Muscle of leg (tissue), 11 donors: Measurements from ENCODE around the gene C4BPB. TPM values are rescaled to one million over a fixed set of nuclear protein-coding genes. Genes with fewer than 3 reads are reported as not detected.

Experiments
- DNase-seq: peaks from one replicate; pipeline ENCODE4 v3.0.0; 2013
- H3K27ac ChIP-seq: one replicate; pipeline ENCODE4 v1.5.1; 2013; ENCODE audit warnings: mild to moderate bottlenecking, low read length, control low read depth
- H3K27me3 ChIP-seq: one replicate; pipeline ENCODE4 v1.6.1; 2013; ENCODE audit warnings: low read length; ENCODE audit not compliant: control insufficient read depth, insufficient read depth
- H3K36me3 ChIP-seq: one replicate; pipeline ENCODE4 v1.6.1; 2013; ENCODE audit warnings: low read length; ENCODE audit not compliant: control insufficient read depth, insufficient read depth
- H3K4me1 ChIP-seq: one replicate; pipeline ENCODE4 v1.6.1; 2013; ENCODE audit warnings: low read length; ENCODE audit not compliant: control insufficient read depth, insufficient read depth
- H3K4me3 ChIP-seq: one replicate; pipeline ENCODE4 v1.5.1; 2013; ENCODE audit warnings: low read length, control low read depth
- H3K9me3 ChIP-seq: replicated peaks from 2 replicates; pipeline ENCODE4 v1.6.1; 2013; ENCODE audit warnings: low read depth, low read length; ENCODE audit not compliant: control insufficient read depth
- WGBS: methylation state at CpG from one replicate; pipeline ENCODE4 v1.1.5; 2013; ENCODE audit warnings: missing lambda C conversion rate; ENCODE audit not compliant: insufficient coverage; 5-methylcytosine and 5-hydroxymethylcytosine counted together
- polyA plus RNA-seq, 8 donors: library from polyadenylated mRNA; unstranded; fragments of 120-200 nt; gene quantifications; one replicate each; pipeline versions ENCODE4 v1.2.1 to v1.2.3, GENCODE V29; 2013; ENCODE audit warnings: inconsistent platforms in 1 of 8, low replicate concordance in 1 of 8; ENCODE audit not compliant: insufficient read length in 8 of 8, insufficient read depth in 1 of 8
- total RNA-seq: library from RNA; stranded (reverse); fragments of 120-200 nt; gene quantifications from one replicate; pipeline ENCODE4 v1.2.4, GENCODE V29; 2013

The C4BPB gene
- total and polyA plus RNA-seq, 9 donors: 0.11 to 0.53 (median 0.32) TPM; not detected in 1

DNA sequence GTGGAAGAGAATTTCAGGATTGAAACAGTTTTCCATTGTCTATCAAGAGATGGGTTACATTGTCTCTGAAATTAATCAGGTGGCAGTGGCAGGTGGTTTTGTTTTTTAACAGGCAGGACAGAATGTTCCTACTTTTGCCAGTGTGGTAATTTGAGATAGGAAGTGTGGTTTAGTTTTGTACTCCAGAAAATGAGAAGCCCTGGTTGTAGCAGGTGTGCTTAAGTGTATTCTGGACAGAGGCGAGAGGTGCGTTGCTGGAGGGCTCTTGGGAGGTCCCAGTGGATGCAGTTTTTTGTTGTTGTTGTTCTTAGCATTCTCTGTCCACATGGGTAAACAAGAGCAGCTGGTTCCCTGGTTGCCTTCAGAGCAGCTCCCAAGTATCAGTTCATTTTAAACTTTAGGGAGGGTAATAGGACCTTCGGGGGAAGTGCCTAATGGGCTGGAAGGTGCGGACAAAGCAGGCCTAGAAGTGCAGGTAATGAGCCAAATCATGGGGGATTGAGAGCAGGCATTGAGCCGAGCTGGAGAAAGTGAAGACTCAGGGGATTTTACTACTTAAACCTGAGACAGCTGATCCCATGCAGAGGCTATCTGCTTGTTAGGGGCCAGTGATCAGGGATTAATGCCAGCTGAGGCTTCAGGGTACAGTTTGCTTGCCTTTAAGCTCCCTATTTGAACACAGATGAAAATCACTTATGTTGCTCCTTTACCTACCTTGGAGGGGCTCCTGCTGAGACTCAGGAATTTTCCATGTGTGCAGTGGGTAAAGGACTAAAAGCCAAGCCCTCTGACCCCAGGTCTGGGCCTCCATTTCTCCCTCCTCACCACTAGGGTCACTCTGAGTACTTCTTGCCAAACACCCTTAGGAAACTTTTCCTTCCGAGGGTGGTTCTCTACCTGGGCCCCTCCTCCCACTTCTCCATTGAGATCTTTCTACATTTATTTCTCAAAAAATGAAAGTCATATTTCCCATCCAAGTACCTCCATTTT lies 29.5 kb upstream of the C4BPB start:
- Histone ChIP-seq H3K4me1 (peaks cover 7% of the 10 kb centered on the region), H3K36me3 (peaks cover 13% of the 10 kb centered on the region), H3K27me3 (no peaks in the 10 kb centered on the region), H3K4me3 (no peak overlapping the region), H3K9me3 (no peaks in the 10 kb centered on the region), H3K27ac (no peak overlapping the region)
- WGBS: 49% methylated on average over 5 of the region's 6 CpGs
- no peak for DNase-seq

DNA sequence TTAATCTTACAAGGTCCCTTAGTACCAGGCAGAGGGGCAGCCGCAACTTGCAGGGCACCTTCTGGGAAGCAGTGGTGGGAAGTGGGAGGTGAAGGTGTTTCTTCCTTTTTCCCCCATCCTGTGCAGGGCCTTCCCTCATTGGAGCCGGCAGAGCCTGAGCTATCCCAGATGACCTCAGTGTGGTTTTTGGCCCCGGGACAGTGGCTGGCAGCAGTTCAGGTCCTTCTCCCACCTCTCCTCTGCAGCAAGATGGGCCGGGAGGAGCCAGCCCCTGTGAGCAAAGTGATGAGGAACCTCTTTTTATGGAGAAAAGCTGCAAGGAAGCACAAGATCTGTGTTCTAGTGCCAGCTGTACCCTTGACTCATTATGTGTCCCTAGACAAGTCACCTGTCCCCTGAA lies 28.8 kb upstream of the C4BPB start:
- Histone ChIP-seq H3K4me1 (peaks cover 7% of the 10 kb centered on the region), H3K27me3 (no peaks in the 10 kb centered on the region), H3K36me3 (peaks cover 18% of the 10 kb centered on the region), H3K27ac (no peak overlapping the region), H3K4me3 (no peak overlapping the region), H3K9me3 (no peaks in the 10 kb centered on the region)
- no CpG with 5 or more reads among the region's 4 CpGs for WGBS
- DNase-seq: no peak

DNA sequence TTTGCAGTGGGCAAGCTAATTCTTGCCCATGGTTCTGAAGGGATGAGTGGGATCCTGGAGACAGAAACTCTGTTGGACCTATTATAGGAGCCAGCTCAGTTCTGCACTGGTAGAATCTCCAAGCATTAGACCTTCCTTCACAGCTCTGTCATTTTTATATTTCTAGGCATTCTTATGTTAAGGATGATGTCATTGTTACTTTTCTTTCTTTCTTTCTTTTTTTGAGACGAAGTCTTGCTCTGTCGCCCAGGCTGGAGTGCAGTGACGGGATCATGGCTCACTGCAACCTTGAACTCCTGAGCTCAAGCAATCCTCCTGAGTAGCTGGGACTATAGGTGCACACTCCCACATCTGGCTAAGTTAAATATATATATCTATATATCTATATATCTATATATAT lies 28.1 kb upstream of the C4BPB start:
- no CpG with 5 or more reads among the region's 3 CpGs for WGBS
- Histone ChIP-seq H3K4me3 (no peak overlapping the region), H3K4me1 (peaks cover 4% of the 10 kb centered on the region), H3K27me3 (no peaks in the 10 kb centered on the region), H3K36me3 (peaks cover 20% of the 10 kb centered on the region), H3K27ac (no peak overlapping the region), H3K9me3 (no peaks in the 10 kb centered on the region)
- DNase-seq: no peak

DNA sequence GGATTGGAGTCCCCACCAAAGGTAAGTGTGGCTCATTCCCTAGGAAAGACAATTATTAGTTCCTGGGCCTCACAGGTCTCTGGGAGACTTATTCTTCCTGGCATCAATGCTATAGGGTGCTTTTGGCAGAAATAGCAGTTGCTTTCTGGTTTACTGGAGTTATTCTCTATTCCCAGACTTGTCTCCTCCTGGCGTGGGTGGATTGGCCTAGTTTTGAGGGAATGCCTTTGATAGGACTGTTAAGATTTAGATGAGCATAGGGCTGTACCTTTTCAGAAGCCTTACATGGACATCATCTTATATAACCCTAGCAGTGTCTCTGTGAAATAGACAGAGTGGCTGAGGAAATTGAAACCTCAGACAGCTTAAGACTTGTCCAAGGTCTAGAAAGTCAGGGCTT lies 26.6 kb upstream of the C4BPB start:
- no peaks in the 10 kb centered on the region for H3K4me1 ChIP-seq
- no peaks in the 10 kb centered on the region for H3K27me3 ChIP-seq
- no peaks in the 10 kb centered on the region for H3K9me3 ChIP-seq
- H3K36me3 ChIP-seq: peaks cover 22% of the 10 kb centered on the region
- no peak for DNase-seq
- H3K27ac ChIP-seq: no peak overlapping the region
- no CpG with 5 or more reads among the region's 1 CpG for WGBS
- H3K4me3 ChIP-seq: no peak overlapping the region

DNA sequence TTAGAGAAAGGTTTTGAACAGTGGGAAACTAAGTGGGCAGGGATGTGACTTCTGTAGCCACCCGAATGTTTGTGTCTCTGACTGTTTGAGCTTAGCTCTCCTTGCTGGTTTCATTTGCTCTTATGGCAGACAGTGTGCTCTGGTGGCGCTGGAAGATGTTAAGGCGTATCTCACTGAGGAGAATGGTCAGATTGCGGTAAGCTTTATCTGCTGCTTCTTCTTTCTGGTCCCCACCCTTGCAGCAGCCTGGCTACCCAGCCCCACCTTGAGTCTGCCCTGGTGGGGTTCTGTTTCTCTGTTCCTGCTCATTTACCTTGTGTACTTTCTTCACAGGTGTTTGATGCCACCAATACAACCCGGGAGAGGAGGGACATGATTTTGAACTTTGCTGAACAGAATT lies 25.6 kb upstream of the C4BPB start:
- H3K4me1 ChIP-seq: no peaks in the 10 kb centered on the region
- no peak overlapping the region for H3K4me3 ChIP-seq
- H3K27me3 ChIP-seq: no peaks in the 10 kb centered on the region
- 96% methylated on average over 2 of the region's 5 CpGs for WGBS
- H3K9me3 ChIP-seq: no peaks in the 10 kb centered on the region
- no peak for DNase-seq
- H3K36me3 ChIP-seq: peaks cover 25% of the 10 kb centered on the region
- no peak overlapping the region for H3K27ac ChIP-seq

DNA sequence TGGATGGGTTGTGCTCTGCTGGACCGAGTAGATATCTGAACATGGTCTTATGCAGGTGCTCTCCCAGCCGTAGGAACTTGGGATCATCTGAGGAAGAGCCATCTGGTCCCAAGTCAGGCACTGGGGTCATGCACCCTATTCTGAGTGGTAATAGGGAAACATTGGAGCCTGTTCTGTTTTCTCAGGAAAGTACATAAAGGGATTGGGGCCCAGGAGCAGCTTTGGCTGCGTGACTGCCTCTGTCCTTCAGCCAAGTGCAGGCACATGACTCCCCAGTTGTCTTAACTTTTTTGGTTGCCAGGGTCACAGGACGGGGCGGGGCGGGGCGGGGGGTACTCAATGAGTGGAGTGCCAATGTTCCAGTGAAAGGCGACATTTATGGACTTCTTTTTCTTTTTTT lies 24.1 kb upstream of the C4BPB start:
- Histone ChIP-seq H3K36me3 (peaks cover 26% of the 10 kb centered on the region), H3K27ac (no peak overlapping the region), H3K9me3 (no peaks in the 10 kb centered on the region), H3K4me3 (no peak overlapping the region), H3K27me3 (no peaks in the 10 kb centered on the region), H3K4me1 (no peaks in the 10 kb centered on the region)
- DNase-seq: no peak
- WGBS: 86% methylated on average over 7 of the region's 8 CpGs

DNA sequence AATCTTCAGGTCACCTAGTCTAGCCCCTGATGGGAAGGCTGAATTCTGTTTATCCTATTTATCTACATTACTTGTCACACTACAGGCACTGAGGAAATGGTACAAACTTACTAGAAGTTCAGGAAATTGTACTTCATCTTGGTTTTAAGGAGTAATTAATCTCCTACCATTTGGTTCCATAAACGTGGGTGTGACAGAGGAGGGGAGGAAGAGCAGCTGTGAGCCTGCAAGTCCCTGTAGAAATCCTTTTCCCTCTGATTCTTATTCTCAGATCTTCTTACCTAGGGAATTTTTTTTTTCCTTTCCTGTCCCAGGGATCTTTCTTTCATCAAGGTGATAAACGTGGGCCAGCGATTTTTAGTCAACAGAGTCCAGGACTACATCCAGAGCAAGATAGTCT lies 21.5 kb upstream of the C4BPB start:
- DNase-seq: no peak
- 62% methylated on average over 2 of the region's 3 CpGs for WGBS
- H3K27ac ChIP-seq: no peak overlapping the region
- no peaks in the 10 kb centered on the region for H3K27me3 ChIP-seq
- no peaks in the 10 kb centered on the region for H3K9me3 ChIP-seq
- H3K36me3 ChIP-seq: peaks cover 26% of the 10 kb centered on the region
- H3K4me1 ChIP-seq: no peaks in the 10 kb centered on the region
- H3K4me3 ChIP-seq: no peak overlapping the region

DNA sequence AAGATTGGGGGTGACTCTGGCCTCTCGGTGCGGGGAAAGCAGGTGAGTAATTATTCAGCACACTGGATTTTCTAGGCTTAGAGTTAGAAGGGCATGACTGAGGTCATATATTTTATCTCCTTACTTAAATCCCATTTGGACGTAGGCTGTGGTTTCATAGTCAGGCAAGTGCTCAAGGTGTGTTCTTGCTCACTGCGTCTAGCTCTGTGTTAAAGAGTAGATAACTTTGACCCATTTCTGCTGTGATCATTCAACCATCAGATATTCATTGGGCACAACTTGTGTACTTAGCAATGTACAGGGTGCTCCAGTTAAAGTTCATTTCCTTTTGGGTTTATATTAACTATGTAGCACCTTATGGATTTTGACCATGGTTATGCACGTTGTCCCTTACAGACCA lies 21.0 kb upstream of the C4BPB start:
- peaks cover 28% of the 10 kb centered on the region for H3K36me3 ChIP-seq
- H3K27me3 ChIP-seq: no peaks in the 10 kb centered on the region
- DNase-seq: no peak
- no peaks in the 10 kb centered on the region for H3K4me1 ChIP-seq
- no peaks in the 10 kb centered on the region for H3K9me3 ChIP-seq
- no peak overlapping the region for H3K27ac ChIP-seq
- WGBS: no CpG with 5 or more reads among the region's 5 CpGs
- no peak overlapping the region for H3K4me3 ChIP-seq

DNA sequence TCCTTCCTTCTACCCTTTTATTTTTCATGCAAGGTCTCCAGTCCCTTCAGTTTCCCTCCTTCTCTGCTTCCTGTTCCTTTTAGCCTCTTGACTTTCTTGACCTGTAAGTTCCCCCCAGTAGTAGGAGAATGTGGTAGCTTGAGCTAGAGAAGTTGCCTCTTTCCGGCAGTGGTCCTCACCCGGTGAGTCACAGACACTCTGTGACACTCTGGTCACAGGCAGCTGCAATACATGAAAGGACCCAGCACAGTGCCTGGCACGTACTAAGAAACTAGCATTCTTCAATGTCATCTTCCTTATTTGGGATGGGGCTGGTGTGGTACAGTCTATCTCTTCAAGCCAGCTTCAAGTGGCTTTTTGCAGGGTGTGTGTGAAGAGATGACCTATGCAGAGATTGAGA lies 19.6 kb upstream of the C4BPB start:
- H3K4me3 ChIP-seq: no peak overlapping the region
- no peak for DNase-seq
- H3K36me3 ChIP-seq: peaks cover 20% of the 10 kb centered on the region
- H3K27me3 ChIP-seq: no peaks in the 10 kb centered on the region
- no peaks in the 10 kb centered on the region for H3K4me1 ChIP-seq
- H3K9me3 ChIP-seq: no peaks in the 10 kb centered on the region
- no peak overlapping the region for H3K27ac ChIP-seq
- 90% methylated on average over 2 of the region's 3 CpGs for WGBS

DNA sequence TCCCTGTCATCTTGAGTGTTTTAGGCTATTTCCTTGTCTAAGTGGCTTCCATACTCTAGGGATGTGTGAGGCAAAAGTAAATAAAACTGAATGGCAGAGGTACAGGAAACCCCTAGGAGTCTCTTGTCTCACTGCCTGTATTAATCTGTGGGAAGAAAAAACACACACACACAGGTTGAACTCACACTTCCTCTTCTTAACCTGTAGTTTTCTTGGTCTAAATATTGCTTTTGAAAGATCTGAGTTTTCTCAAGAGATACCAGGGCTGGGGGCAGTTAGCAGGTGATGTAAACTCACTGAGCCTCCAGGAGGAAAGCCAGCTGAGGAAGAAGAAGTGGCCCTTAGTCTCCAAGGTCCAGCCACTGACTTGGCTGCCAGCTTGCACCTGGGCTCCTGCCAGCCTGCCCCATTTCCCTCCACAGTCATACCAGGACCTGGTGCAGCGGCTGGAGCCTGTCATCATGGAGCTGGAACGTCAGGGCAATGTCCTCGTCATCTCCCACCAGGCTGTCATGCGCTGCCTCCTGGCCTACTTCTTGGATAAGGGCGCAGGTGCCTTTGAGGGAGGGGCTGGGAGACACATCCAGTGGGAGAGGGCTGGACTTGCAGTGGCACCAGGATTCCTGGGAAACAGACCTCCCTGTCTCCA lies 18.7 kb upstream of the C4BPB start:
- H3K4me3 ChIP-seq: no peak overlapping the region
- H3K9me3 ChIP-seq: no peaks in the 10 kb centered on the region
- WGBS: 86% methylated on average over 5 of the region's 5 CpGs
- no peak for DNase-seq
- no peaks in the 10 kb centered on the region for H3K4me1 ChIP-seq
- H3K27me3 ChIP-seq: no peaks in the 10 kb centered on the region
- peaks cover 14% of the 10 kb centered on the region for H3K36me3 ChIP-seq
- H3K27ac ChIP-seq: no peak overlapping the region
